Measurements from ENCODE around the gene HM13.
"Not testable (repeated sequence)": the region's sequence is repeated elsewhere in the genome, so short reads cannot be mapped to it uniquely, and the experiment has no call there.

Gene HM13

DNA sequence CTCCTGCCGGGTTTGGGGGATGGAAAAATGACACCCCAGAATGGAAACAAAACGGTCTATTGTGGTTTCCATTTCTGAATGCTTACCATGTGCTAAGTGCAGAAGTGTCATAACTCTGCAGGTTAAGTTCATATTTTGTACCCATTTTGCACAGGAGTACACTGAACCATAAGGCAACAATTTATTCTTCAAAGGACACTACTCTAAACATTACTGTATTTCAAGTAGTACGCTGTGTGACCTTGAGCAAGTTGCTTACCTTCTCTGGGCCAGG is 81.1 kb downstream of the HM13 start:
- no peak for DNase-seq (ENCODE audit: extremely low read depth, low read depth)
- TF ChIP-seq, protein P1, sequence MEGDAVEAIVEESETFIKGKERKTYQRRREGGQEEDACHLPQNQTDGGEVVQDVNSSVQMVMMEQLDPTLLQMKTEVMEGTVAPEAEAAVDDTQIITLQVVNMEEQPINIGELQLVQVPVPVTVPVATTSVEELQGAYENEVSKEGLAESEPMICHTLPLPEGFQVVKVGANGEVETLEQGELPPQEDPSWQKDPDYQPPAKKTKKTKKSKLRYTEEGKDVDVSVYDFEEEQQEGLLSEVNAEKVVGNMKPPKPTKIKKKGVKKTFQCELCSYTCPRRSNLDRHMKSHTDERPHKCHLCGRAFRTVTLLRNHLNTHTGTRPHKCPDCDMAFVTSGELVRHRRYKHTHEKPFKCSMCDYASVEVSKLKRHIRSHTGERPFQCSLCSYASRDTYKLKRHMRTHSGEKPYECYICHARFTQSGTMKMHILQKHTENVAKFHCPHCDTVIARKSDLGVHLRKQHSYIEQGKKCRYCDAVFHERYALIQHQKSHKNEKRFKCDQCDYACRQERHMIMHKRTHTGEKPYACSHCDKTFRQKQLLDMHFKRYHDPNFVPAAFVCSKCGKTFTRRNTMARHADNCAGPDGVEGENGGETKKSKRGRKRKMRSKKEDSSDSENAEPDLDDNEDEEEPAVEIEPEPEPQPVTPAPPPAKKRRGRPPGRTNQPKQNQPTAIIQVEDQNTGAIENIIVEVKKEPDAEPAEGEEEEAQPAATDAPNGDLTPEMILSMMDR (IDR thresholded peaks at IDR 0.05; ENCODE audit: low read depth, low read length), result no peak

DNA sequence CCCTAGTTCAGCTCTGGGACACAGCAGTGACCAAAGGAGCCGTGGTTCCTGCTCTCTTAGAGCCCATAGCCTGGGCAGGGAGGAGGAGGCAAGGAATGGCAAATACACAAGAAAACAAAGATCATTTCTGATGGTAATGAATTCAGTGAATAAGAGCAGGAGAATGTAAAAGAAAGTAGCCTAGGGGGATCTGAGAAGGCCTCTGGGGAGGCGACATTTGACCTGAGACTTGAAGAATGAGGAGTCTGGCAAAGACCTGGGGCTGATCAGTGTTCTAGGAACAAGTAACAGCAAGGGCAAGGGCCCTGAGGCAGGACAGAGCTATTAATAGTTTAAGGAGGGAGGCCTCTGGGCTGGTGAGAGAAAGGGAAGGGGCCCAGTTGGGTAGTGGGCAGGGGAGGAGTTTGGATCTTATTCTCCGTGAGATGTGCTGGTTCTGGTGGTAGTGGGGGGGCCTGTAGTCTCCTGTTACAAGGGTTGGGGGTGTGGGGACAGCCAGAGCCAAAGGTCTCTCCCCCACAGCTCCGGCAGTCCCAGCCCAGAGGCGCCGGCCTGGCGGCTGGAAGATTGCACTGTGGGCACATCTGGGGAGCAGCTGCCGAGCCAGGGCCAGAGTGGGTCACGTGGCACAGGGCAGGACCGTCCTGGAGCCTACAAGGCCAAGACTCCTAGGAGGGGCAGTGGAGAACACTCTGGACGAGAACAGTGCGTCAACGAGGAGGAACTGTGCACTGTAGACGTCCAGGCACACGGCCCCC is 81.6 kb downstream of the HM13 start:
- TF ChIP-seq, protein P1 (IDR thresholded peaks at IDR 0.05; ENCODE audit: low read depth, low read length), result no peak
- DNase-seq (ENCODE audit: extremely low read depth, low read depth), result peak; percentile 95

DNA sequence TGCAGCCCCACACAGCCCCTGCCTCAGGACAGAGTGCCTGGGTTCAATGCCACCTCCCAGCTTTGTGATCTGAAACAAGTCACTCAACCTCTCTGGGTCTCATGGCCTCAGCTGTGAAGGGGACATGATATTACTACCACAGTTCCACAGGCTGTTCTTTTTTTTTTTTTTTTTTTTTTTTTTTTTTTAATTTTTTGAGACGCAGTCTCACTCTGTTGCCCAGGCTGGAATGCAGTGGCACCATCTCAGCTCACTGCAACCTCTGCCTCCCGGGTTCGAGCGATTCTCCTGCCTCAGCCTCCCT is 82.1 kb downstream of the HM13 start:
- not testable (repeated sequence) for DNase-seq (ENCODE audit: extremely low read depth, low read depth)

GRCh38 chr20:31596831-31597480 is 82.7 kb downstream of the HM13 start:
- TF ChIP-seq, protein P1 (IDR thresholded peaks at IDR 0.05; ENCODE audit: low read depth, low read length), result no peak

DNA sequence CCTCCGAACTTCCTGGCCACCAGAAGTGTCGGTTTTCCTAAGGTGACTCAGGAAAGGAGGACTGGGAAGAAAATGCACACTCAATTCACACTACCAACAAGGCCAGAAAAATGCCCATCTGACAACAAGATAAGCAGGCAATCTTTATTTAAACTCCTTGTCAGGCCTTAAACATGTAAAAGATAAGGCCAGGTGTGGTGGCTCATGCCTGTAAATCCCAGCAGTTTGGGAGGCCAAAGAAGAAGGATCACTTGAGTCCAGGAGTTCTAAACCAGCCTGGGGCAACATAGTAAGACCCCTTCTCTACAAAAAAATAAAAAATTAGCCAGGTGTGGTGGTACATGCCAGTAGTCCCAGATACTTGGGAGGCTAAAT is 83.2 kb downstream of the HM13 start:
- TF ChIP-seq, protein P1 (IDR thresholded peaks at IDR 0.05; ENCODE audit: low read depth, low read length), result no peak
- DNase-seq (ENCODE audit: extremely low read depth, low read depth), result no peak

More at GRCh38 chr20:31596831-31597480, 82.7 kb downstream of the HM13 start:
- no peak for DNase-seq (ENCODE audit: extremely low read depth, low read depth)

- DNase-seq (ENCODE audit: extremely low read depth, low read depth), result no peak
- TF ChIP-seq, protein P1 (IDR thresholded peaks at IDR 0.05; ENCODE audit: low read depth, low read length), result no peak
Measured at GRCh38 chr20:31602431-31602778, 88.2 kb downstream of the HM13 start.

GRCh38 chr20:31602779-31603441 is 88.7 kb downstream of the HM13 start:
- DNase-seq (ENCODE audit: extremely low read depth, low read depth), result no peak
- TF ChIP-seq, protein P1 (IDR thresholded peaks at IDR 0.05; ENCODE audit: low read depth, low read length), result no peak
